BE2C (cell line): ENCODE measurements around the gene PARN.

Source experiments
- DNase-seq: peaks from one replicate; pipeline ENCODE4 v3.0.0-alpha.2; 2020
- H3K27me3 ChIP-seq: fragments of 250-450 bp; sonication (Bioruptor Pico); 2 replicates; pipeline ENCODE4 v1.5.1; 2020; ENCODE audit warnings: mild to moderate bottlenecking
- H3K36me3 ChIP-seq: fragments of 250-450 bp; sonication (Bioruptor Pico); 2 replicates; pipeline ENCODE4 v1.5.1; 2020; ENCODE audit warnings: mild to moderate bottlenecking
- H3K4me1 ChIP-seq: fragments of 250-450 bp; sonication (Bioruptor Pico); 2 replicates; pipeline ENCODE4 v1.5.1; 2020
- H3K4me3 ChIP-seq: 2 replicates; pipeline ENCODE4 v1.5.1; 2011; ENCODE audit warnings: low read depth, low read length
- H3K9me3 ChIP-seq: fragments of 250-450 bp; sonication (Bioruptor Pico); 2 replicates; pipeline ENCODE4 v1.5.1; 2020
- CTCF ChIP-seq: IDR thresholded peaks from 2 replicates; pipeline ENCODE4 v1.5.1; 2012; ENCODE audit warnings: mild to moderate bottlenecking, low read depth, low read length

Gene PARN

GRCh38 chr16:14529010-14529669 is 100.9 kb downstream of the PARN start:
- Histone ChIP-seq H3K4me1 (peaks cover 4% of the 10 kb centered on the region; the same call in 1 of the 2 replicates), H3K36me3 (no peaks in the 10 kb centered on the region), H3K4me3 (peak overlapping the region; percentile 29; the same call in 1 of the 2 replicates), H3K9me3 (no peaks in the 10 kb centered on the region), H3K27me3 (no peaks in the 10 kb centered on the region)
- DNase-seq = peak; percentile 72
- TF ChIP-seq CTCF = peak; percentile 86

- DNase-seq = no peak
- Histone ChIP-seq H3K4me3 (no peak overlapping the region), H3K27me3 (no peaks in the 10 kb centered on the region), H3K4me1 (peaks cover 4% of the 10 kb centered on the region; the same call in 1 of the 2 replicates), H3K36me3 (no peaks in the 10 kb centered on the region), H3K9me3 (no peaks in the 10 kb centered on the region)
- no peak for TF ChIP-seq CTCF
These were observed 101.8 kb downstream of the PARN start for GRCh38 chr16:14528306-14528705.

GRCh38 chr16:14527411-14528044 is 102.5 kb downstream of the PARN start:
- peaks cover 4% of the 10 kb centered on the region; the same call in 1 of the 2 replicates for H3K4me1 ChIP-seq
- H3K27me3 ChIP-seq = no peaks in the 10 kb centered on the region
- H3K36me3 ChIP-seq = no peaks in the 10 kb centered on the region
- H3K4me3 ChIP-seq = no peak overlapping the region
- no peak for DNase-seq
- TF ChIP-seq CTCF = no peak
- H3K9me3 ChIP-seq = no peaks in the 10 kb centered on the region

GRCh38 chr16:14525596-14525995 is 104.5 kb downstream of the PARN start:
- Histone ChIP-seq H3K4me3 (no peak overlapping the region), H3K9me3 (no peaks in the 10 kb centered on the region), H3K36me3 (no peaks in the 10 kb centered on the region), H3K27me3 (no peaks in the 10 kb centered on the region), H3K4me1 (peaks cover 4% of the 10 kb centered on the region; the same call in 1 of the 2 replicates)
- TF ChIP-seq CTCF = no peak
- DNase-seq = no peak

- DNase-seq = no peak
- H3K9me3 ChIP-seq = no peaks in the 10 kb centered on the region
- H3K27me3 ChIP-seq = no peaks in the 10 kb centered on the region
- H3K4me1 ChIP-seq = peaks cover 4% of the 10 kb centered on the region; the same call in 1 of the 2 replicates
- TF ChIP-seq CTCF = no peak
- H3K4me3 ChIP-seq = no peak overlapping the region
- H3K36me3 ChIP-seq = no peaks in the 10 kb centered on the region
These were observed 105.1 kb downstream of the PARN start for GRCh38 chr16:14524979-14525378.

- Histone ChIP-seq H3K4me1 (peaks cover under 1% of the 10 kb centered on the region; the same call in 1 of the 2 replicates), H3K9me3 (no peaks in the 10 kb centered on the region), H3K4me3 (no peak overlapping the region), H3K36me3 (no peaks in the 10 kb centered on the region), H3K27me3 (no peaks in the 10 kb centered on the region)
- no peak for TF ChIP-seq CTCF
- no peak for DNase-seq
These were observed 106.4 kb downstream of the PARN start for GRCh38 chr16:14523632-14524031.
